HL-60 (cell line): ENCODE results near the gene C20orf202.

Experiments
- GABPA ChIP-seq: IDR thresholded peaks from 2 replicates; pipeline ENCODE4 v1.6.1; 2012; ENCODE audit warnings: low read depth
- POLR2AphosphoS5 ChIP-seq: IDR thresholded peaks from 2 replicates; pipeline ENCODE4 v1.6.1; 2012; ENCODE audit warnings: low read depth
- TF ChIP-seq, protein P1 (sequence below): IDR thresholded peaks from one replicate; pipeline ENCODE4 v1.5.1; 2011; ENCODE audit warnings: low read length, control low read depth, inconsistent platforms; ENCODE audit not compliant: insufficient read depth
- TF ChIP-seq, protein P2 (sequence below): IDR thresholded peaks from 2 replicates; pipeline ENCODE4 v1.6.1; 2012; ENCODE audit warnings: low read depth; ENCODE audit not compliant: insufficient replicate concordance

DNA sequence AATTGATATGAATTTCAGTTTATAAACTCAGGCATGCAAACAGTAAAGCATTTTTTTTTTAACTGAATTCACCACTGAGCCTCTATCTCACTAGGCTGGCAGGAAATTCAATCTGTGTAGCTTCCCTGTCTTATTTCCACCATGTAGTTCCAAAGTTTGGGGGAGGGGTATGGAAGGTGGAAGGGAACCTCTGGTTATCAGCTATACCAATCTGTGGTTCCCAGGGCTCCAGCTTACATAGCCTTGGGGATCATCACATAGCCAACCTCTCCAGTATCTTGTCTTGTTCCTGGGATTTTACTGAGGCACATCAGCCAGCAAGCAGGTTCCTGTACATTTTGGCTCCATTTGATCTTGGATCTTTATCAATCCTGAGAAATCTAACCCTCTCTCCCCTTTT, 38.2 kb downstream of the C20orf202 start:
- TF ChIP-seq, protein P1, sequence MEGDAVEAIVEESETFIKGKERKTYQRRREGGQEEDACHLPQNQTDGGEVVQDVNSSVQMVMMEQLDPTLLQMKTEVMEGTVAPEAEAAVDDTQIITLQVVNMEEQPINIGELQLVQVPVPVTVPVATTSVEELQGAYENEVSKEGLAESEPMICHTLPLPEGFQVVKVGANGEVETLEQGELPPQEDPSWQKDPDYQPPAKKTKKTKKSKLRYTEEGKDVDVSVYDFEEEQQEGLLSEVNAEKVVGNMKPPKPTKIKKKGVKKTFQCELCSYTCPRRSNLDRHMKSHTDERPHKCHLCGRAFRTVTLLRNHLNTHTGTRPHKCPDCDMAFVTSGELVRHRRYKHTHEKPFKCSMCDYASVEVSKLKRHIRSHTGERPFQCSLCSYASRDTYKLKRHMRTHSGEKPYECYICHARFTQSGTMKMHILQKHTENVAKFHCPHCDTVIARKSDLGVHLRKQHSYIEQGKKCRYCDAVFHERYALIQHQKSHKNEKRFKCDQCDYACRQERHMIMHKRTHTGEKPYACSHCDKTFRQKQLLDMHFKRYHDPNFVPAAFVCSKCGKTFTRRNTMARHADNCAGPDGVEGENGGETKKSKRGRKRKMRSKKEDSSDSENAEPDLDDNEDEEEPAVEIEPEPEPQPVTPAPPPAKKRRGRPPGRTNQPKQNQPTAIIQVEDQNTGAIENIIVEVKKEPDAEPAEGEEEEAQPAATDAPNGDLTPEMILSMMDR: no peak
- TF ChIP-seq, protein P2, sequence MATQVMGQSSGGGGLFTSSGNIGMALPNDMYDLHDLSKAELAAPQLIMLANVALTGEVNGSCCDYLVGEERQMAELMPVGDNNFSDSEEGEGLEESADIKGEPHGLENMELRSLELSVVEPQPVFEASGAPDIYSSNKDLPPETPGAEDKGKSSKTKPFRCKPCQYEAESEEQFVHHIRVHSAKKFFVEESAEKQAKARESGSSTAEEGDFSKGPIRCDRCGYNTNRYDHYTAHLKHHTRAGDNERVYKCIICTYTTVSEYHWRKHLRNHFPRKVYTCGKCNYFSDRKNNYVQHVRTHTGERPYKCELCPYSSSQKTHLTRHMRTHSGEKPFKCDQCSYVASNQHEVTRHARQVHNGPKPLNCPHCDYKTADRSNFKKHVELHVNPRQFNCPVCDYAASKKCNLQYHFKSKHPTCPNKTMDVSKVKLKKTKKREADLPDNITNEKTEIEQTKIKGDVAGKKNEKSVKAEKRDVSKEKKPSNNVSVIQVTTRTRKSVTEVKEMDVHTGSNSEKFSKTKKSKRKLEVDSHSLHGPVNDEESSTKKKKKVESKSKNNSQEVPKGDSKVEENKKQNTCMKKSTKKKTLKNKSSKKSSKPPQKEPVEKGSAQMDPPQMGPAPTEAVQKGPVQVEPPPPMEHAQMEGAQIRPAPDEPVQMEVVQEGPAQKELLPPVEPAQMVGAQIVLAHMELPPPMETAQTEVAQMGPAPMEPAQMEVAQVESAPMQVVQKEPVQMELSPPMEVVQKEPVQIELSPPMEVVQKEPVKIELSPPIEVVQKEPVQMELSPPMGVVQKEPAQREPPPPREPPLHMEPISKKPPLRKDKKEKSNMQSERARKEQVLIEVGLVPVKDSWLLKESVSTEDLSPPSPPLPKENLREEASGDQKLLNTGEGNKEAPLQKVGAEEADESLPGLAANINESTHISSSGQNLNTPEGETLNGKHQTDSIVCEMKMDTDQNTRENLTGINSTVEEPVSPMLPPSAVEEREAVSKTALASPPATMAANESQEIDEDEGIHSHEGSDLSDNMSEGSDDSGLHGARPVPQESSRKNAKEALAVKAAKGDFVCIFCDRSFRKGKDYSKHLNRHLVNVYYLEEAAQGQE: no peak
- no peak for TF ChIP-seq POLR2AphosphoS5
- no peak for TF ChIP-seq GABPA
